Sigmoid colon (tissue), 7 donors: Measurements from ENCODE around the gene SLC6A6. TPM values are rescaled to one million over a fixed set of nuclear protein-coding genes. Genes with fewer than 3 reads are reported as not detected.

Source experiments
- DNase-seq: peaks from one replicate; pipeline ENCODE4 v3.0.0-alpha.2; 2019
- H3K27ac ChIP-seq, 4 donors: fragments of 200-600 bp; sonication (generic); one replicate each; pipeline ENCODE4 v1.5.1; 2016 to 2019; ENCODE audit warnings: mild to moderate bottlenecking in 1 of 4
- H3K27me3 ChIP-seq, 3 donors: fragments of 200-600 bp; sonication (generic); one replicate each; pipeline ENCODE4 v1.5.1; 2019; ENCODE audit warnings: mild to moderate bottlenecking in 1 of 3
- H3K36me3 ChIP-seq, 4 donors: fragments of 200-600 bp; sonication (generic); one replicate each; pipeline ENCODE4 v1.5.1; 2016 to 2019
- H3K4me1 ChIP-seq, 4 donors: fragments of 200-600 bp; sonication (generic); one replicate each; pipeline ENCODE4 v1.5.1; 2017 to 2019
- H3K4me3 ChIP-seq, 4 donors: fragments of 200-600 bp; sonication (generic); one replicate each; pipeline ENCODE4 v1.5.1; 2017 to 2019; ENCODE audit warnings: mild to moderate bottlenecking in 2 of 4, moderate library complexity in 1 of 4
- H3K9me3 ChIP-seq, 4 donors: fragments of 200-600 bp in 3 of 4; sonication (generic) in 3 of 4; one replicate each; pipeline versions ENCODE4 v1.5.1 to v1.6.1; 2013 to 2019
- CTCF ChIP-seq, 4 experiments: fragments of 450-650 bp in 3 of 4; fragments of 200-600 bp in 1 of 4; IDR thresholded peaks; one replicate each; pipeline ENCODE4 v1.5.1; 2016 to 2019; ENCODE audit warnings: antibody characterized with exemption in 4 of 4, mild to moderate bottlenecking in 3 of 4, moderate library complexity in 2 of 4
- EP300 ChIP-seq, 4 donors: sonication (generic); formaldehyde crosslinking; IDR thresholded peaks; one replicate each; pipeline ENCODE4 v1.6.1; 2017; ENCODE audit warnings: antibody characterized with exemption in 4 of 4
- POLR2A ChIP-seq, 2 donors: fragments of 450-650 bp; IDR thresholded peaks; one replicate each; pipeline ENCODE4 v1.6.1; 2016; ENCODE audit warnings: antibody characterized with exemption in 2 of 2, mild to moderate bottlenecking in 2 of 2, moderate library complexity in 2 of 2
- POLR2AphosphoS5 ChIP-seq, 4 donors: sonication (generic); formaldehyde crosslinking; IDR thresholded peaks; one replicate each; pipeline ENCODE4 v1.6.1; 2017; ENCODE audit warnings: antibody characterized with exemption in 4 of 4
- WGBS, 2 donors: extraction: QIAGEN DNeasy Blood & Tissue Kit; methylation state at CpG; one replicate each; pipeline ENCODE4 v1.1.7; 2013; 5-methylcytosine and 5-hydroxymethylcytosine counted together
- intact Hi-C: fragments of 100-400 bp; cut with DNase I; formaldehyde crosslinking; loops from one replicate; pipeline ENCODE4 v1.15.1; 2023
- polyA plus RNA-seq, 3 donors: library from polyadenylated mRNA; stranded (reverse); fragments of 200-250 nt; gene quantifications; one replicate each; pipeline ENCODE4 v1.2.3, GENCODE V29; 2013
- total RNA-seq, 4 donors: library from RNA; depleted of rRNA; stranded (reverse); fragments of >200 nt; gene quantifications; one replicate each; pipeline ENCODE4 v1.1.0, GENCODE V29; 2016
- donor health status: healthy with polysubstance abuse.
- donor health status: Bipolar disorder and iron deficiency.
- donor health status: healthy.

The SLC6A6 gene
- total and polyA plus RNA-seq, 7 donors: 2.3 to 19.1 (median 8.4) TPM

GRCh38 chr3:14522768-14523167 is 120.4 kb downstream of the SLC6A6 start:
- H3K4me1 ChIP-seq: peaks cover 0 to 18% (median 6%) of the 10 kb centered on the region in 4 donors
- TF ChIP-seq EP300 (IDR thresholded peaks at IDR 0.05): no peak
- no peak for TF ChIP-seq POLR2AphosphoS5 (IDR thresholded peaks at IDR 0.05)
- no peak for TF ChIP-seq CTCF (IDR thresholded peaks at IDR 0.05)
- TF ChIP-seq POLR2A (IDR thresholded peaks at IDR 0.05): no peak
- no peaks in the 10 kb centered on the region for H3K9me3 ChIP-seq
- intact Hi-C loops: no loop called here
- no peak overlapping the region for H3K4me3 ChIP-seq
- peak; percentile 40 for DNase-seq
- no peaks in the 10 kb centered on the region for H3K27me3 ChIP-seq
- WGBS, 2 donors: 87 to 93% methylated on average over 12 of the region's 12 CpGs
- H3K27ac ChIP-seq: peak overlapping the region in 2 of 4 donors; percentile 1 to 34
- no peaks in the 10 kb centered on the region for H3K36me3 ChIP-seq

GRCh38 chr3:14523792-14524191 is 121.4 kb downstream of the SLC6A6 start:
- H3K27ac ChIP-seq: no peak overlapping the region
- no peaks in the 10 kb centered on the region for H3K9me3 ChIP-seq
- no peaks in the 10 kb centered on the region for H3K27me3 ChIP-seq
- TF ChIP-seq POLR2AphosphoS5 (IDR thresholded peaks at IDR 0.05): no peak
- peaks cover 0 to 18% (median 6%) of the 10 kb centered on the region in 4 donors for H3K4me1 ChIP-seq
- intact Hi-C loops: no loop called here
- H3K4me3 ChIP-seq: no peak overlapping the region
- peak; percentile 39 for DNase-seq
- WGBS, 2 donors: 73 to 78% methylated on average over 7 of the region's 7 CpGs
- H3K36me3 ChIP-seq: no peaks in the 10 kb centered on the region

DNA sequence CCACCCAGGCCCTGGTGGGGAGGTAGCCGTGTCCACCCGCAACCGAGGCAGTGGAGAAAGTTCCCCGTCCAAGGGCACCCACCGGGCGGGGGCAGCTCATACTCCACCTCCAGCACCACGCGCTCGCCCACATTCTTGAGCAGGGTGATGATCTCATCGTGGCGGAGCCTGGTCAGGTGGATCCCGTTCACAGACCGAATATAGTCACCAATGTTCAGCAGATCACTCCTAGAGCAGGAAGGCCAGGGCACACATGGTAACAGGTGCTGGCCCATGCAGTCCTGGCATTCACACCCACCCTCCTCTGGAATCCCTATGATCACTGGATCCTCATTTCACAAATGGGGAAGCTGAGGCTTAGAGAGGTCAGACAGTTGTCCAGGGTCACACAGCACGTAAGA is 121.9 kb downstream of the SLC6A6 start:
- peak overlapping the region in 1 of 4 donors; percentile 18 for H3K27ac ChIP-seq
- H3K36me3 ChIP-seq: no peaks in the 10 kb centered on the region
- TF ChIP-seq POLR2AphosphoS5 (IDR thresholded peaks at IDR 0.05) (no peak), EP300 (IDR thresholded peaks at IDR 0.05) (no peak), CTCF (IDR thresholded peaks at IDR 0.05) (no peak), POLR2A (IDR thresholded peaks at IDR 0.05) (no peak)
- peaks cover 0 to 18% (median 6%) of the 10 kb centered on the region in 4 donors for H3K4me1 ChIP-seq
- H3K4me3 ChIP-seq: no peak overlapping the region
- peak; percentile 59 for DNase-seq
- no peaks in the 10 kb centered on the region for H3K27me3 ChIP-seq
- 87 to 91% methylated on average over 14 of the region's 14 CpGs for WGBS, 2 donors
- H3K9me3 ChIP-seq: no peaks in the 10 kb centered on the region
- intact Hi-C loops: no loop called here

DNA sequence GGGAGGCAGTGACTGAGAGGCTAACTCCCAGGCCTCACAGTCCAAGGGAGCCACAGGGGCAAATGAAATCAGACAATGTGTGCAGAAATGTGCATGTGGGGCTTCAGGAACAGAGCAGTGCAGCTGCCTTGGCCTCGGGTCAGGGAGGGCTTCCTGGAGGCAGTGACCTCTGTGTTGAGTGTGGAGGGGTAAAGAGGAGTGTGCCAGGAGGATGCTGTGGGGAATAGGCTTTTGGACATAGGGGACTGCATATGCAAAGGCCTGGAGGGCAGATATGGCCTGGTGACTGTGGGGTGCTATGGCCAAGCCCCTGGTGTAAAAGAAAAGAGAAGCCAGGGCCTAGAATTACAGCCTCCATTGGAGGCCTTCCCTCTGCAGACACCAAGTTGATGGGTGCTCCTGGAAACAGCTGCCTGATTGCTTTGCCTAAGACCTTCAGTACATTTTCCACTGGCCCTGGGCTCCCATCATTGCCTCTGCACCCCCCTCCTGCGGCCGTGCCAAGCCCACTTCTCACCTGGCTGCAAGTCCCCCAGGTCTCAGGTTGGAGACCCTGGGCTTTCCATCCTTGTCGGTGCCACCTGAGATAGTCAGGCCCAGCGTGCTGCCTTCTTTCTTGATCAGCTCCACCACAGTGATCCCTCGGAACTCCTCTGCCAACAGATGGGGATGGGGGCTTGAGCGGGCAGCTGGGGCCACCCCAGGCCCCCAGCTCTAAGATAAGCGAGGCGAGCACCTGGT is 122.7 kb downstream of the SLC6A6 start:
- 86 to 90% methylated on average over 9 of the region's 9 CpGs for WGBS, 2 donors
- H3K9me3 ChIP-seq: no peaks in the 10 kb centered on the region
- peaks cover 0 to 18% (median 6%) of the 10 kb centered on the region in 4 donors for H3K4me1 ChIP-seq
- H3K27me3 ChIP-seq: no peaks in the 10 kb centered on the region
- intact Hi-C loops: no loop called here
- no peak for TF ChIP-seq EP300 (IDR thresholded peaks at IDR 0.05)
- TF ChIP-seq POLR2AphosphoS5 (IDR thresholded peaks at IDR 0.05): no peak
- TF ChIP-seq CTCF (IDR thresholded peaks at IDR 0.05): no peak
- TF ChIP-seq POLR2A (IDR thresholded peaks at IDR 0.05): no peak
- peak; percentile 56 for DNase-seq
- peak overlapping the region; percentile 40 to 68 (median 54) for H3K27ac ChIP-seq
- H3K36me3 ChIP-seq: no peaks in the 10 kb centered on the region
- peak overlapping the region in 3 of 4 donors; percentile 13 to 20 (median 19) for H3K4me3 ChIP-seq

DNA sequence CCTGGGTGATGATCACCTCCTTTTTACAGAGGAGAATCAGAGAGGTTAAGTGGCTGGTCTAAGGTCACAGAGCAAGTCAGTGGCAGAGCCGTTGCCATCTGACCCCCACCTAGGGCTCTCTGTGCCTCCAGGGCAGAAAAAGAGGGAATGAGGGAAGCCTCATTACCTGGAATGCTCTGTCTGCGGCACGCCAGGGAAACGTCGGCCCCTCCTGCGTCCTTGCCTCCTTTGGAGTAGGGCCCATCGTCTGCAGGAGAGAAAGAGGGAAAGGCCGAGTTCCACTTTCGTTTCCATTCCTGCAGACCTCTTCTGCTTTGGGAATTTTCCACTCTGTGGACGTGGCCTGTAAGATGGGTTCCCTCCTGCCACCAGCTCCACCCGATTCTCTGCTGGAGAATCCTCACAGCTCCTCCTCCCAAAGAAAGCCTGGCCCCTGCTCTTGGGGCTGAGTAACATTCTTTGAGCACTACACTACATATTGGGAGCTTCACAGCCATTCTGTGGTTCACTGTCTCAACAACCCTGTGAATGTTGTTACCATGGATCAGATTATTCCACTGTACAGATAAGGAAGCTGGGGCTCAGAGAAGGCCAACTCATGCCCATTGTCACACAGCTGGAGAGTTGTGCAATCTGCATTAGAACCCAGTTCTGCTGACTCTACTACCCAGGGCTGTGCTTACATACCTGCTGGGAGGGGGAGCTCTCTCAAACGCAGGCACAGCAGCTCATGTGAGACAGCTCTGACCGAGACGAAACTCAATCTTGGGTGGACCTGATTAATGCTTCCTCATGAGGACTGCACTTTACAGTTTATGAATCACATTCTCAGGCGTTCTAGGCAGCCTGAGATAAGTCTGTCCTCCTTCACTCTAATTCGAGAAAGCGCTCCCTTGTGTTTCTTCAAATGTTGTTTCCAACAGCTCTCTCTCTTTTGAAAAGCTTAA is 123.6 kb downstream of the SLC6A6 start:
- no peaks in the 10 kb centered on the region for H3K36me3 ChIP-seq
- H3K9me3 ChIP-seq: no peaks in the 10 kb centered on the region
- DNase-seq: peak; percentile 68
- H3K4me3 ChIP-seq: peak overlapping the region in 3 of 4 donors; percentile 13 to 20 (median 19)
- no peaks in the 10 kb centered on the region for H3K27me3 ChIP-seq
- intact Hi-C loops: no loop called here
- peak overlapping the region; percentile 40 to 68 (median 54) for H3K27ac ChIP-seq
- peaks cover 0 to 18% (median 6%) of the 10 kb centered on the region in 4 donors for H3K4me1 ChIP-seq
- TF ChIP-seq POLR2A (IDR thresholded peaks at IDR 0.05): no peak
- no peak for TF ChIP-seq POLR2AphosphoS5 (IDR thresholded peaks at IDR 0.05)
- no peak for TF ChIP-seq EP300 (IDR thresholded peaks at IDR 0.05)
- no peak for TF ChIP-seq CTCF (IDR thresholded peaks at IDR 0.05)
- 61% methylated on average over 17 of the region's 17 CpGs for WGBS, 2 donors
